ENCODE measurements around the gene TOMM22.

TOMM22 gene

GRCh38 chr22:38685761-38686160 lies 4.0 kb downstream of the TOMM22 start:
- no peaks in the 10 kb centered on the region for H3K9me3 ChIP-seq
- H3K27me3 ChIP-seq, result no peaks in the 10 kb centered on the region
- no peak for TF ChIP-seq CTCF (IDR thresholded peaks at IDR 0.05; ENCODE audit: low read depth, low read length)
- peaks cover 53% of the 10 kb centered on the region for H3K36me3 ChIP-seq
- H3K4me1 ChIP-seq, result no peaks in the 10 kb centered on the region
- H3K4me3 ChIP-seq (ENCODE audit: low read depth, low read length), result no peak overlapping the region
- DNase-seq, result no peak

GRCh38 chr22:38689651-38690050 lies 7.9 kb downstream of the TOMM22 start:
- no peaks in the 10 kb centered on the region for H3K4me1 ChIP-seq
- H3K36me3 ChIP-seq, result peaks cover 43% of the 10 kb centered on the region
- no peak for TF ChIP-seq CTCF (IDR thresholded peaks at IDR 0.05; ENCODE audit: low read depth, low read length)
- no peak overlapping the region for H3K4me3 ChIP-seq (ENCODE audit: low read depth, low read length)
- no peaks in the 10 kb centered on the region for H3K9me3 ChIP-seq
- DNase-seq, result no peak
- no peaks in the 10 kb centered on the region for H3K27me3 ChIP-seq

GRCh38 chr22:38694049-38694448 lies 12.3 kb downstream of the TOMM22 start:
- TF ChIP-seq CTCF (IDR thresholded peaks at IDR 0.05; ENCODE audit: low read depth, low read length), result no peak
- H3K27me3 ChIP-seq, result no peaks in the 10 kb centered on the region
- H3K4me3 ChIP-seq (ENCODE audit: low read depth, low read length), result no peak overlapping the region
- H3K4me1 ChIP-seq, result peaks cover under 1% of the 10 kb centered on the region
- no peak for DNase-seq
- H3K36me3 ChIP-seq, result peaks cover 5% of the 10 kb centered on the region
- H3K9me3 ChIP-seq, result no peaks in the 10 kb centered on the region

GRCh38 chr22:38694940-38695339 lies 13.2 kb downstream of the TOMM22 start:
- Histone ChIP-seq H3K4me3 (ENCODE audit: low read depth, low read length) (no peak overlapping the region), H3K27me3 (no peaks in the 10 kb centered on the region), H3K36me3 (peaks cover 5% of the 10 kb centered on the region), H3K4me1 (peaks cover 6% of the 10 kb centered on the region), H3K9me3 (no peaks in the 10 kb centered on the region)
- DNase-seq, result no peak
- TF ChIP-seq CTCF (IDR thresholded peaks at IDR 0.05; ENCODE audit: low read depth, low read length), result no peak

GRCh38 chr22:38696606-38697424 lies 15.1 kb downstream of the TOMM22 start:
- Histone ChIP-seq H3K4me1 (peaks cover 6% of the 10 kb centered on the region), H3K36me3 (peaks cover 5% of the 10 kb centered on the region), H3K27me3 (no peaks in the 10 kb centered on the region), H3K9me3 (no peaks in the 10 kb centered on the region), H3K4me3 (ENCODE audit: low read depth, low read length) (no peak overlapping the region)
- TF ChIP-seq CTCF (IDR thresholded peaks at IDR 0.05; ENCODE audit: low read depth, low read length), result no peak
- no peak for DNase-seq

GRCh38 chr22:38697425-38698089 lies 15.8 kb downstream of the TOMM22 start:
- Histone ChIP-seq H3K4me1 (peaks cover 6% of the 10 kb centered on the region), H3K27me3 (no peaks in the 10 kb centered on the region), H3K36me3 (peaks cover 2% of the 10 kb centered on the region; the same call in 1 of the 2 replicates), H3K9me3 (no peaks in the 10 kb centered on the region), H3K4me3 (ENCODE audit: low read depth, low read length) (0 out of 2 replicates have a peak overlapping the region, but pooled peaks have one; percentile 21)
- DNase-seq, result no peak
- TF ChIP-seq CTCF (IDR thresholded peaks at IDR 0.05; ENCODE audit: low read depth, low read length), result no peak

All from BE2C (cell line).